Neural cell (in vitro differentiated cells): Measurements from ENCODE around the gene GNRHR. TPM values are rescaled to one million over a fixed set of nuclear protein-coding genes. Genes with fewer than 3 reads are reported as not detected.

ENCODE experiments used
- H2AFZ ChIP-seq: fragments of 200-600, 300-800 bp; sonication (generic), shearing (Covaris generic); 2 replicates; pipeline ENCODE4 v1.6.0; 2014; ENCODE audit warnings: low read depth, mild to moderate bottlenecking, antibody characterized with exemption, low read length, moderate library complexity
- H3F3A ChIP-seq: fragments of 200-600 bp; shearing (Covaris generic); 2 replicates; pipeline ENCODE4 v1.6.1; 2016; ENCODE audit warnings: mild to moderate bottlenecking, moderate library complexity, mixed read lengths, antibody characterized with exemption, low read length; ENCODE audit not compliant: insufficient read depth, poor library complexity, severe bottlenecking
- H3K27ac ChIP-seq: fragments of 200-600, 300-800 bp; sonication (generic), shearing (Covaris generic); 2 replicates; pipeline ENCODE4 v1.5.1; 2014; ENCODE audit warnings: mild to moderate bottlenecking, low read length, moderate library complexity
- H3K27me3 ChIP-seq: fragments of 300-800, 200-600 bp; sonication (generic), shearing (Covaris generic); 2 replicates; pipeline ENCODE4 v1.6.0; 2014; ENCODE audit warnings: mild to moderate bottlenecking, low read depth, low read length, moderate library complexity; ENCODE audit not compliant: insufficient read depth
- H3K36me3 ChIP-seq: fragments of 300-800, 200-600 bp; sonication (generic), shearing (Covaris generic); 2 replicates; pipeline ENCODE4 v1.5.1; 2014; ENCODE audit warnings: mild to moderate bottlenecking, antibody characterized with exemption, low read length, moderate library complexity; ENCODE audit not compliant: insufficient read depth
- H3K4me2 ChIP-seq: fragments of 300-800, 200-600 bp; sonication (generic), shearing (Covaris generic); 2 replicates; pipeline ENCODE4 v1.6.0; 2014; ENCODE audit warnings: mild to moderate bottlenecking, low read length
- H3K4me3 ChIP-seq: fragments of 300-800, 200-600 bp; sonication (generic), shearing (Covaris generic); 2 replicates; pipeline ENCODE4 v1.5.1; 2014; ENCODE audit warnings: mild to moderate bottlenecking, low read length, moderate library complexity
- H3K79me2 ChIP-seq: fragments of 200-600 bp; shearing (Covaris generic); replicated peaks from 2 replicates; pipeline ENCODE4 v1.6.0; 2014; ENCODE audit warnings: mild to moderate bottlenecking, low read length, moderate library complexity; ENCODE audit not compliant: insufficient read depth
- H3K9ac ChIP-seq: fragments of 300-800, 200-600 bp; sonication (generic), shearing (Covaris generic); 2 replicates; pipeline ENCODE4 v1.6.1; 2016; ENCODE audit warnings: mild to moderate bottlenecking, low read length, mixed read lengths
- H3K9me2 ChIP-seq: fragments of 200-600 bp; shearing (Covaris generic); 2 replicates; pipeline ENCODE4 v1.6.1; 2016; ENCODE audit warnings: mild to moderate bottlenecking, low read length, mixed read lengths; ENCODE audit not compliant: insufficient read depth
- H3K9me3 ChIP-seq: fragments of 200-600, 300-800 bp; sonication (generic), shearing (Covaris generic); 2 replicates; pipeline ENCODE4 v1.6.1; 2016; ENCODE audit warnings: mild to moderate bottlenecking, mixed run types, low read length, moderate library complexity, mixed read lengths
- H4K20me1 ChIP-seq: fragments of 200-600 bp; shearing (Covaris generic); 2 replicates; pipeline ENCODE4 v1.6.1; 2016; ENCODE audit warnings: mild to moderate bottlenecking, mixed run types; ENCODE audit not compliant: insufficient read depth
- EP300 ChIP-seq: fragments of 450-650 bp; conservative IDR thresholded peaks from 2 replicates; pipeline ENCODE4 v1.6.1; 2014; ENCODE audit warnings: antibody characterized with exemption, mild to moderate bottlenecking, moderate library complexity; ENCODE audit not compliant: poor library complexity, severe bottlenecking
- EZH2 ChIP-seq: fragments of 200-600, 300-800 bp; shearing (Covaris generic), sonication (generic); IDR thresholded peaks from 2 replicates; pipeline ENCODE4 v1.6.1; 2014; ENCODE audit warnings: antibody characterized with exemption, low read length, borderline replicate concordance, mild to moderate bottlenecking; ENCODE audit not compliant: insufficient read depth, poor library complexity, severe bottlenecking
- MXI1 ChIP-seq: fragments of 450-650 bp; conservative IDR thresholded peaks from 2 replicates; pipeline ENCODE4 v1.6.1; 2014; ENCODE audit warnings: antibody characterized with exemption, mild to moderate bottlenecking; ENCODE audit not compliant: poor library complexity, severe bottlenecking
- POLR2AphosphoS5 ChIP-seq: IDR thresholded peaks from 2 replicates; pipeline ENCODE4 v1.6.1; 2012
- RAD21 ChIP-seq: fragments of 450-650 bp; conservative IDR thresholded peaks from 2 replicates; pipeline ENCODE4 v1.6.1; 2014; ENCODE audit warnings: antibody characterized with exemption, mild to moderate bottlenecking, moderate library complexity
- SMC3 ChIP-seq: fragments of 450-650 bp; conservative IDR thresholded peaks from 2 replicates; pipeline ENCODE4 v1.6.1; 2014; ENCODE audit warnings: antibody characterized with exemption, mild to moderate bottlenecking, moderate library complexity; ENCODE audit not compliant: poor library complexity
- TAF1 ChIP-seq: IDR thresholded peaks from 2 replicates; pipeline ENCODE4 v1.6.1; 2012; ENCODE audit warnings: low read depth
- polyA plus RNA-seq: library from polyadenylated mRNA; depleted of rRNA; stranded (reverse); fragments of >200 nt; gene quantifications from 2 replicates; pipeline ENCODE4 v1.2.3, GENCODE V29; 2014
- TF ChIP-seq, protein P1 (sequence below): fragments of 450-650 bp; IDR thresholded peaks from 2 replicates; pipeline ENCODE4 v1.5.1; 2014; ENCODE audit warnings: antibody characterized with exemption, mild to moderate bottlenecking, moderate library complexity; ENCODE audit not compliant: poor library complexity, severe bottlenecking
- TF ChIP-seq, protein P2 (sequence below): IDR thresholded peaks from 2 replicates; pipeline ENCODE4 v1.6.1; 2012; ENCODE audit warnings: borderline replicate concordance

Gene GNRHR
- polyA plus RNA-seq, 1 donor from 2014 or later, result not detected

DNA sequence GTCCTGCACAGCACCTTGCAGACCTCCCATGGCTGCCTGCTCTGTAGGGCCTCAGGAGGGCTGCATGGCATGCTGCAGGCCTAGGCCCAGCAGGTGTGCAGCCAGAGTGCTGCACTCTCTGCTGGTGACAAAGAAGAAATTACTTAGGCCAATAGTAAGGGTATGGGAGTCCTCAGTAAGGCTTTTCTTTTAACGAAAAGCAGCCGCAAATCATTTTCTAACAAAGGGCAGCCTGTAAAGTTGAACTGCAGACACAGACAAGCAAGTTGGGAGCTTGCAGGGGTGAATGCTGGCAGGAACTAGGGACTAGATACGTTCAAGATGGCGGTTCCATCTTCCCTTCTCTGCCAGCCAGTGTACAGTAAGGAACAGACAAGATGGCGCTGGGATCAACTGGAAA, 30.8 kb downstream of the GNRHR start:
- Histone ChIP-seq H4K20me1 (no peaks in the 10 kb centered on the region), H3K27me3 (no peaks in the 10 kb centered on the region), H2AFZ (no peak overlapping the region), H3K36me3 (no peaks in the 10 kb centered on the region), H3K9me3 (no peaks in the 10 kb centered on the region), H3K9me2 (no peaks in the 10 kb centered on the region), H3K27ac (no peak overlapping the region), H3F3A (no peaks in the 10 kb centered on the region), H3K4me2 (no peak overlapping the region), H3K79me2 (no peaks in the 10 kb centered on the region), H3K4me3 (no peak overlapping the region), H3K9ac (no peak overlapping the region)
- TF ChIP-seq RAD21 (no peak), SMC3 (no peak), POLR2AphosphoS5 (no peak), EP300 (no peak), TAF1 (no peak), EZH2 (no peak), MXI1 (no peak)
- TF ChIP-seq, protein P1, sequence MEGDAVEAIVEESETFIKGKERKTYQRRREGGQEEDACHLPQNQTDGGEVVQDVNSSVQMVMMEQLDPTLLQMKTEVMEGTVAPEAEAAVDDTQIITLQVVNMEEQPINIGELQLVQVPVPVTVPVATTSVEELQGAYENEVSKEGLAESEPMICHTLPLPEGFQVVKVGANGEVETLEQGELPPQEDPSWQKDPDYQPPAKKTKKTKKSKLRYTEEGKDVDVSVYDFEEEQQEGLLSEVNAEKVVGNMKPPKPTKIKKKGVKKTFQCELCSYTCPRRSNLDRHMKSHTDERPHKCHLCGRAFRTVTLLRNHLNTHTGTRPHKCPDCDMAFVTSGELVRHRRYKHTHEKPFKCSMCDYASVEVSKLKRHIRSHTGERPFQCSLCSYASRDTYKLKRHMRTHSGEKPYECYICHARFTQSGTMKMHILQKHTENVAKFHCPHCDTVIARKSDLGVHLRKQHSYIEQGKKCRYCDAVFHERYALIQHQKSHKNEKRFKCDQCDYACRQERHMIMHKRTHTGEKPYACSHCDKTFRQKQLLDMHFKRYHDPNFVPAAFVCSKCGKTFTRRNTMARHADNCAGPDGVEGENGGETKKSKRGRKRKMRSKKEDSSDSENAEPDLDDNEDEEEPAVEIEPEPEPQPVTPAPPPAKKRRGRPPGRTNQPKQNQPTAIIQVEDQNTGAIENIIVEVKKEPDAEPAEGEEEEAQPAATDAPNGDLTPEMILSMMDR, result no peak
- TF ChIP-seq, protein P2, sequence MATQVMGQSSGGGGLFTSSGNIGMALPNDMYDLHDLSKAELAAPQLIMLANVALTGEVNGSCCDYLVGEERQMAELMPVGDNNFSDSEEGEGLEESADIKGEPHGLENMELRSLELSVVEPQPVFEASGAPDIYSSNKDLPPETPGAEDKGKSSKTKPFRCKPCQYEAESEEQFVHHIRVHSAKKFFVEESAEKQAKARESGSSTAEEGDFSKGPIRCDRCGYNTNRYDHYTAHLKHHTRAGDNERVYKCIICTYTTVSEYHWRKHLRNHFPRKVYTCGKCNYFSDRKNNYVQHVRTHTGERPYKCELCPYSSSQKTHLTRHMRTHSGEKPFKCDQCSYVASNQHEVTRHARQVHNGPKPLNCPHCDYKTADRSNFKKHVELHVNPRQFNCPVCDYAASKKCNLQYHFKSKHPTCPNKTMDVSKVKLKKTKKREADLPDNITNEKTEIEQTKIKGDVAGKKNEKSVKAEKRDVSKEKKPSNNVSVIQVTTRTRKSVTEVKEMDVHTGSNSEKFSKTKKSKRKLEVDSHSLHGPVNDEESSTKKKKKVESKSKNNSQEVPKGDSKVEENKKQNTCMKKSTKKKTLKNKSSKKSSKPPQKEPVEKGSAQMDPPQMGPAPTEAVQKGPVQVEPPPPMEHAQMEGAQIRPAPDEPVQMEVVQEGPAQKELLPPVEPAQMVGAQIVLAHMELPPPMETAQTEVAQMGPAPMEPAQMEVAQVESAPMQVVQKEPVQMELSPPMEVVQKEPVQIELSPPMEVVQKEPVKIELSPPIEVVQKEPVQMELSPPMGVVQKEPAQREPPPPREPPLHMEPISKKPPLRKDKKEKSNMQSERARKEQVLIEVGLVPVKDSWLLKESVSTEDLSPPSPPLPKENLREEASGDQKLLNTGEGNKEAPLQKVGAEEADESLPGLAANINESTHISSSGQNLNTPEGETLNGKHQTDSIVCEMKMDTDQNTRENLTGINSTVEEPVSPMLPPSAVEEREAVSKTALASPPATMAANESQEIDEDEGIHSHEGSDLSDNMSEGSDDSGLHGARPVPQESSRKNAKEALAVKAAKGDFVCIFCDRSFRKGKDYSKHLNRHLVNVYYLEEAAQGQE, result no peak

DNA sequence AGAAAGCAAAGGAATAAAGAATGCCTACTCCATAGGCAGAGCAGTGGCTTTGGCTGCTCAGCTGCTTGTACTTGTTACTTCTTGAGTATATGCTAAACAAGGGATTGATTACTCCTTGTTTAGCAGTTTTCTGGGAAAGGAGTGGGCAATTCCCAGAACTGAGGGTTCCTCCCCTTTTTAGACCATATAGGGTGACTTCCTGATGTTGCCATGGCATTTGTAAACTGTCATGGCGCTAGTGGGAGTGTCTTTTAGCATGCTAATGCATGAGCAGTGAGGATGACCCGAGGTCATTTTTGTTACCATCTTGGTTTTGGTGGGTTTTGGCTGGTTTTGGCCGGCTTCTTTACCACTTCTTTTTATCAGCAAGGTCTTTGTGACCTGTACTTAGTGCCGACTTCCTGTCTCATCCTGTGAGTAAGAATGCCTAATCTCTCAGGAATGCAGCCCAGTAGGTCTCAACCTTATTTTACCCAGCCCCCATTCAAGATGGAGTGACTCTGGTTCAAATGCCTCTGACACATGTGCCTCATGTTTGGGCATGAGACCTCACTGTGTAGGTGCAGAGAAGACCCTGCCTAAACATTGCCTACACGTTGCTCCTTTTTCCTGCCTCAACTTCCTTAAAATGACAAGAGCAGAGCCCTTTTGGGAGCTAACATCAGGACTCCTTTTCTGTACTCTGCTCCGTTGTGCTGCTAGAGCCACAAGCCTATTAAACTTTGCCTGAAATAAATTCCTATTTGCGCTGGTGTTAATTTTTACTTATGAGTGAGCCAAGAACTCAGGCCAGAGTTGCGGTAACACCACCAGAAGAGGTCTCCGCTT, 32.2 kb downstream of the GNRHR start:
- Histone ChIP-seq H3K9me3 (no peaks in the 10 kb centered on the region), H3F3A (no peaks in the 10 kb centered on the region), H3K9ac (no peak overlapping the region), H3K9me2 (no peaks in the 10 kb centered on the region), H3K27me3 (no peaks in the 10 kb centered on the region), H3K36me3 (no peaks in the 10 kb centered on the region), H3K4me3 (no peak overlapping the region), H3K4me2 (no peak overlapping the region), H3K79me2 (no peaks in the 10 kb centered on the region), H2AFZ (no peak overlapping the region), H4K20me1 (no peaks in the 10 kb centered on the region), H3K27ac (no peak overlapping the region)
- TF ChIP-seq MXI1, result no peak
